Nephron (organoid): Measurements from ENCODE around the gene SLC4A11.

Experiments used
- H3K27ac Mint-ChIP-seq, 3 experiments: 2 replicates each; pipeline ENCODE4 v1.8.0; 2020; ENCODE audit warnings: mixed read lengths in 3 of 3, mild to moderate bottlenecking in 2 of 3, moderate library complexity in 1 of 3
- H3K27me3 Mint-ChIP-seq: 2 replicates; pipeline ENCODE4 v1.8.0; 2021; ENCODE audit warnings: low read depth, mild to moderate bottlenecking, moderate library complexity, mixed read lengths
- H3K36me3 Mint-ChIP-seq: 2 replicates; pipeline ENCODE4 v1.8.0; 2020; ENCODE audit warnings: low read depth, mixed read lengths
- H3K4me1 Mint-ChIP-seq: 2 replicates; pipeline ENCODE4 v1.8.0; 2020; ENCODE audit warnings: mixed read lengths
- H3K4me3 Mint-ChIP-seq, 3 experiments: 2 replicates each; pipeline ENCODE4 v1.8.0; 2020; ENCODE audit warnings: mild to moderate bottlenecking in 3 of 3, mixed read lengths in 3 of 3, moderate library complexity in 2 of 3
- H3K9me3 Mint-ChIP-seq: 2 replicates; pipeline ENCODE4 v1.8.0; 2020; ENCODE audit warnings: mixed read lengths
- CTCF ChIP-seq, 3 experiments: fragments of 200-600 bp; sonication (generic); IDR thresholded peaks; one replicate each; pipeline ENCODE4 v1.5.0; 2021; ENCODE audit warnings: antibody characterized with exemption in 3 of 3; ENCODE audit not compliant: unreplicated experiment in 3 of 3

The SLC4A11 gene

GRCh38 chr20:3227936-3228749, 10.8 kb downstream of the SLC4A11 start:
- TF ChIP-seq CTCF (IDR thresholded peaks at IDR 0.05; ENCODE audit: unreplicated experiment in 3 of 3): no peak

GRCh38 chr20:3227506-3227905, 11.5 kb downstream of the SLC4A11 start:
- H3K36me3 Mint-ChIP-seq: no peaks in the 10 kb centered on the region
- peaks cover 20% of the 10 kb centered on the region for H3K4me1 Mint-ChIP-seq
- no peak overlapping the region for H3K27ac Mint-ChIP-seq
- no peak for TF ChIP-seq CTCF (IDR thresholded peaks at IDR 0.05; ENCODE audit: unreplicated experiment in 3 of 3)
- H3K4me3 Mint-ChIP-seq: no peak overlapping the region
- no peaks in the 10 kb centered on the region for H3K27me3 Mint-ChIP-seq
- no peaks in the 10 kb centered on the region for H3K9me3 Mint-ChIP-seq

More at GRCh38 chr20:3227936-3228749, 10.8 kb downstream of the SLC4A11 start:
- Mint-ChIP-seq H3K36me3 (no peaks in the 10 kb centered on the region), H3K9me3 (no peaks in the 10 kb centered on the region), H3K4me3 (no peak overlapping the region), H3K27ac (no peak overlapping the region), H3K4me1 (peaks cover 14% of the 10 kb centered on the region), H3K27me3 (peaks cover 5% of the 10 kb centered on the region)

- TF ChIP-seq CTCF (IDR thresholded peaks at IDR 0.05; ENCODE audit: unreplicated experiment in 3 of 3): no peak
- Mint-ChIP-seq H3K4me3 (no peak overlapping the region), H3K9me3 (no peaks in the 10 kb centered on the region), H3K27ac (peak overlapping the region in 1 of 3 experiments; percentile 21), H3K4me1 (peaks cover 20% of the 10 kb centered on the region), H3K27me3 (no peaks in the 10 kb centered on the region), H3K36me3 (no peaks in the 10 kb centered on the region)
Observed at GRCh38 chr20:3226864-3227263, 12.1 kb downstream of the SLC4A11 start.

- peaks cover 20% of the 10 kb centered on the region for H3K4me1 Mint-ChIP-seq
- H3K36me3 Mint-ChIP-seq: peaks cover 7% of the 10 kb centered on the region
- H3K9me3 Mint-ChIP-seq: no peaks in the 10 kb centered on the region
- TF ChIP-seq CTCF (IDR thresholded peaks at IDR 0.05; ENCODE audit: unreplicated experiment in 3 of 3): no peak
- H3K27me3 Mint-ChIP-seq: no peaks in the 10 kb centered on the region
- H3K4me3 Mint-ChIP-seq: no peak overlapping the region
- peak overlapping the region in 1 of 3 experiments; percentile 21 for H3K27ac Mint-ChIP-seq
Observed at GRCh38 chr20:3226093-3226492, 12.9 kb downstream of the SLC4A11 start.

GRCh38 chr20:3224681-3225421, 14.1 kb downstream of the SLC4A11 start:
- Mint-ChIP-seq H3K36me3 (peaks cover 17% of the 10 kb centered on the region), H3K4me3 (no peak overlapping the region), H3K9me3 (no peaks in the 10 kb centered on the region), H3K27me3 (no peaks in the 10 kb centered on the region), H3K27ac (no peak overlapping the region), H3K4me1 (peaks cover 20% of the 10 kb centered on the region)
- no peak for TF ChIP-seq CTCF (IDR thresholded peaks at IDR 0.05; ENCODE audit: unreplicated experiment in 3 of 3)
